HG03457 (cell line): ENCODE data around the gene MARCHF9.

Experiments used
- ATAC-seq: cut with Tn5 transposase; IDR thresholded peaks from one replicate; pipeline ENCODE4 v1.9.1; 2021; ENCODE audit warnings: moderate number of reproducible peaks; ENCODE audit not compliant: unreplicated experiment

The MARCHF9 gene

DNA sequence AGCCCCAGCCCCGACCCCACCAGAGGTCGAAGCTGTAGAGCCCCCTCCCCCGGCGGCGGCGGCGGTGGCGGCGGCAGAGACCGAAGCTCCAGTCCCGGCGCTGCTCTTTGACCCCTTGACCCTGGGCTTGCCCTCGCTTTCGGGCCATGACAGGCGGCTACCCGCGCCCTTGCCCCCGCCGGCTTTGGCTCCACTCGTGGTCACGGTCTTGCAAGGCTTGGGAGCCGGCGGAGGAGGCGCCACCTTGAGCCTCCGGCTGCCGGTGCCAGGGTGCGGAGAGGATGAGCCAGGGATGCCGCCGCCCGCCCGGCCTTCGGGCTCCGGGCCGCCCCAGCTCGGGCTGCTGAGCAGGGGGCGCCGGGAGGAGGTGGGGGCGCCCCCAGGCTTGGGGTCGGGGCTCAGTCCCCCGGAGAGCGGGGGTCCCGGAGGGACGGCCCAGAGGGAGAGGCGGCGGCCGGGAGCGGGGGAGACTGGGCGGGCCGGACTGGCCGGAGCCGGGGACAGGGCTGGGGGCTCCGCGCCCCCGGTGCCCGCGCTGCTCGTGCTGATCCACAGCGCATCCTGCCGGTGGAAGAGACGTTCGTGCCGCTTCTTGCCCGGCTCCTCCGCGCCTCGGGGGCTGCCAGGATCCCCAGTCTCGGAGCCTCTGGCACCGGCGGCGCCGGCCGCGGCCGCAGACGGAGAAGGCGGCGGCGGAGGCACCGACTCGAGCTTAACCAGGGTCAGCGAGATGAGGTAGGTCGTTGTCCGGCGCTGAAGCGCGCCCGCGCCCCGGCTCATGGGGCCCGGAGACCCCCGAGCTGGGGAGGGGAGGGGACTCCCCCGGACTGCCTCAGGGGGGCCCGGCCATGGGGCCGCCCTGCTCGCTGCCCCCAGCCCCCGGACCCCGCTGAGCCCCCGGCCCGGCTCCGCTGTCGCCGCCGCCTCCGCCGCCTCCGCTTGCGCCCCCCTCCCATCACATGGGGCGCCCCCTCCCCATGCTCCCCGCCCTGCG lies 17.1 kb upstream of the MARCHF9 start:
- ATAC-seq: no peak

DNA sequence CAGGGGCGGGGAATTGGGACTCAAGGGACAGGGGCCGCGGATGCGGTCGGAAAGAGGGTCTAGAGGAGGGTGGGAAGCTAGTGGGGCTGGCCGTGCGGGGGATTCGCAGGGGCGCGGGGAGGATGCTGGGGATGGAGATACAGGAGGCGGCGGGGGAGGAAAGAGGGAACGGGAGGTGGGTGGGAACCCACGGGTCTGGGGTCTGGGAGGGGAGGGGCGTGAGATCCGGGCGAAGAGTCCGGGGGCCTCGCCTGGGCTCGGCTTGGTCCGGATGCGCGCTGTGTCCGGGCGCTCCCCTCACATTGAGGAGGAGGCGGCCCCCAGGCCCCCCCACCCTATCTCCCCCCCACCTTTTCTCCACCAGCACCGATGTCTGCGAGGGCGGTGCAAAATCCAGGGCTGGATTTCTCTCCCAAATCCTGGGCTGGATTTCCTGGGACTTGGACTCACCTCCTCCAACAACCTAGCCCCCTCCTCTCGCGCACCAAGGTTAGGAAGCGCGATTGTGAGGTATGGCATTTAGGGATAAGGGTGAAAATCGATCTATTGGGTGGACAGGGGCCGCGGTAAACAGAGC lies 16.2 kb upstream of the MARCHF9 start, which contains the start of gene AGAP2:
TSS of gene AGAP2 (minus strand) at position 82 of the 577 bp plus-strand sequence. CDS start 496 bp downstream, outside the sequence.
- no peak for ATAC-seq

DNA sequence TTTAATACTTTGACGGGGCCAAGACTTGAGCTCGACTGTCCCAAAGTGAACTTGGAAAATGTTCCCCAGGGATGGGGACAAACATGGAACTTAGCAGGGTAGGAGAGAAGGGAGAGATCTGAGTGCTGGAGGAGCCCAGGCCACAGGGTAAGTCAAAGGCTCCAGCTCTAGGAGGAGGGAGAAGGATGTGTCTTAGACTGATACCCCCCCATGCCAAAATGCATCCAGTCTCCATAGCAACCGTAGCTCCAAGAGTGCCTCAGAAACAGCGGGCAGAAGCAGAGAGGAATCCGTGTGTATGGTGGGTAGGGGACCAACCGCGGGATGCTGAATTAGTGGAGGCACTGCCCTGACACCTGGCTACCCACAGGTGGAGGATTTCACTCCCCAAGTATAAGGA lies 15.5 kb upstream of the MARCHF9 start:
- ATAC-seq: no peak

DNA sequence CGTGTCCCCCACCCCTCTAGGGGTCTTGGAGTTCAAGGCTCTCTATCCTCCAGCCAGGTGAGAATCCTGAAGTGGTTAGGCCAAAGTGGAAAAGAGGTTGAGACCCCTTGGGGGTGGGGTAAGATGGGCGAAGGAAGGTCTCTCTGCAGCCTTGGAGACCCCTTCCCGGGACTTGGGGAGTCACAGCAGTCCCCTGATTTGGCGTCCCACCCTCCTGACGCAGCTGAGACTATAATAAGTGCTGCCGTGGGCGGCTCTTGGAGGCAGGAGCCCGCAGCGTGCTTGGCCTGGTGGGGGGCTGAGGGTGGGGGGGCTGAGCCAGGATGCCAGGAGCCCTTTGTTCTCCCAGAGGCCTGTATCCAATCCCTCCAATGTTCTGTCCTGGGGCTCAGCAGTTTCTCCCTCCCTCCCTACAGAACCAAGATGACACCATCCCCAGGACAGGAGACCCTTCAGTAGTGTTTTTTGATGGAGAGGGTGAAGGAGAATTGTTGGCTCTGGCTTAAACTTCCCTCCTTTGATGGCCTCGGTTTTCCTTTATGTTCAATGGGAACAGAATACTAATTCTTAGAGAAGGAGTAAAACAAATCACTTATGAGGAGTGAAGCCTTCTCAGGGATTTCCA lies 14.9 kb upstream of the MARCHF9 start:
- no peak for ATAC-seq

DNA sequence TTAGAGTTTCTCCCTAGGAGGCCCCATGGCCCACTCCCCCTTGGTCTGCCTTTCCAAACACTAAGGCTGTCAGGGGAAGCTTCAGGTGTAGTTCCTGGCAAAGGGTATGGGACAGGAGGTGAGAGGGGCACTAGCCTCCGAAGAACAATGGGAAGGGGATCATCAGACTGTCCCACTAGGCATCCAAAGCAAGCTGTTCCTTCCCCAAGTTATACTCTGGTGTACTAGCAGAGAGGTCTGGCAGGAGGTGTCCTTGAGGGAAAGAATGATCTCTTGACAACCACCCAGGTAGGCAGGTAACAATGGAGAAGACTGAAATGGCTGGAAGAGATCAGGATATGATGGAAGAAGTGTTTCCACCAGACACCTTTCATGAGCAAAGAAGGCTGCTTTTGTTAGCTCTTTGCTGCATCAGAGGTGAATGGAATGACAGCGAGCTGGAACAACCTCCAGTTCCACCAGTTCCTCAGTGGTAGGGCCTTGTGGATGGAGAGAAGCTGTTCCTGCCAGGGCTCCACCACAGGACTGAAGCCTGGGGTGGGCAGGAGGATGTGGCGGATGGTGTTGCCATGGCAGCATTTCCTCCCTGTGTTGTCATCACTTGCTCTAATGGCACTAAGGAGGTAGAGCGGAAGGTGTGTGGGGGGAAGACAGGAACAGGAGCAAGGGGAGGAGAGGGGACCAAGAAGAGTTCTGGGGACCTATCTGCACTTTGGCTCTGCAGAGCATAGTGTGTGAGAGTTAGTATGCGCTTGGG lies 14.1 kb upstream of the MARCHF9 start:
- ATAC-seq: peak; percentile 41

DNA sequence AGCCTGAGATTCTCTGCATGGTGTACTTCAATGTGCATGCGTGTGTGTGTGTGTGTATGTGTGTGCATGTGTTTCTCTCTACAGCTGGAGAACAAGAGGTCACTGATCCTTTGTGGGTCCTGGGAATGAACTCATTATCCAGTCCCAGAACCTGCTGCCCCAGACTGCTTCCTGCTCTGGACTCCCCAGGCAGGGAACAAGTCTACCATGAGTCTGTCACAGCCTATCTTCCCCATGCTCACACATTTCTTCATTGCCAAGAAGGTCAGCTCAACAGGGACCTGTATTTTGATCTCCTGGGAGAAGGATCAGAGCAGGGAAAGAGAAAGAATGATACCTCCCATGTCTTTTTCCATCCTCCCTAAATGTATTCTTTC lies 13.5 kb upstream of the MARCHF9 start:
- no peak for ATAC-seq

DNA sequence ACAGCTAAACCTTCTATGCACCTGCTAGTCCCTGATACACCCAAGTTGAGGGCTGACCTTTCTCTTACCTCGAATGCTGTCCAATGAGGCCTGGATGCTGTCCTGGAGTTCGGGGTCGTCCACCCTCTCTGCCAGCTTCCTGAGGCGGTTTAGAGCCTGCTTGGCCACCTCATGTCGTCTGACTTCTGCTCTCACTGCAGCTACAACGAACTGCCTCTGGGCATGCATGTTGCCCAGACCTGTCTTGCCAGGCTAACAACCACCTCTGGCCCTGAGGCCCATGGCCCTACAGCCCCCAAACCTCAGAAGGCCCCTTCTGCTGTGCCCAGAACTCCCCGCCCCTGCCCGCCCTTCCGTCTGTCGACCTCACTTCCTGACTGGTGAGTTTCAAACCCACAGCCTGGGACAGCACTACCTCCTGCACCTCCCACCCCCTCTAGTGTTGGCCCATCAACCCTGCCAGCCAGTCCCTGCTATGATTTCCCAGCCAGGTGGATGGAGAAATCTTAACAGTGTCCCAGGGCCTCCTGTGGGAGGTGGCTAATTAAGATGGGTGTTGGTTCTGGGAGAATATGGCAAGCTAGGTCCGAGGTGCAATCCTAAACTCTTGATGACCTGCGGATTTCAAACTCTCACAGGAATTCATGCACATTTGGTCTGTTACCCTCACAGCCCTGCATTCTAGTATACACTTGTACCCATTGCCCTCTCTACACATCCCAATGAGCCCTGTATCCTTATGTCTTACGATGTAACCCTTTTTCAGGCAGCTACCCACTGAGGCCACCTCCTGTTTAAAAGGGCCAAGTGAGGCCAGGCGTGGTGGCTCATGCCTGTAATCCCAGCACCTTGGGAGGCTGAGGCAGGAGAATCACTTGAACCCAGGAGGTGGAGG lies 12.8 kb upstream of the MARCHF9 start:
- peak; percentile 51 for ATAC-seq

DNA sequence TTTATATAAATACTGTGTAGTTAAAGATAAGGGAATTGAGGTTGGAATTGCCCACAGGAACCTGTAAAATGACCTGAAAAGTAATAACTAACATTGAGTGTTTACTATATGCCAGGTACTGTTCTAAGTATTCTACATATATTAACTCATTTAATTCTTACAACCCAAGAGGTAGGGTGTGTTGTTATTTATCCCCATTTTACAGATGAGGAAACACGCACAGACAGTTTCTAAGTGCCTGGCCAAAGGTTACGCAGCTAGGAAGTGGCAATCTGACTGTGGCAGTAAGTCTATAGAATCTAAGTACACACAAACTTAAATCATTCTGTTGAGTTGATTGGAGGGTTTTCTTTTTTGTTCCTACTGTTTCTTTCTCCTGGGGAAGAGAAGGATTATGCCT lies 11.1 kb upstream of the MARCHF9 start:
- ATAC-seq: no peak

DNA sequence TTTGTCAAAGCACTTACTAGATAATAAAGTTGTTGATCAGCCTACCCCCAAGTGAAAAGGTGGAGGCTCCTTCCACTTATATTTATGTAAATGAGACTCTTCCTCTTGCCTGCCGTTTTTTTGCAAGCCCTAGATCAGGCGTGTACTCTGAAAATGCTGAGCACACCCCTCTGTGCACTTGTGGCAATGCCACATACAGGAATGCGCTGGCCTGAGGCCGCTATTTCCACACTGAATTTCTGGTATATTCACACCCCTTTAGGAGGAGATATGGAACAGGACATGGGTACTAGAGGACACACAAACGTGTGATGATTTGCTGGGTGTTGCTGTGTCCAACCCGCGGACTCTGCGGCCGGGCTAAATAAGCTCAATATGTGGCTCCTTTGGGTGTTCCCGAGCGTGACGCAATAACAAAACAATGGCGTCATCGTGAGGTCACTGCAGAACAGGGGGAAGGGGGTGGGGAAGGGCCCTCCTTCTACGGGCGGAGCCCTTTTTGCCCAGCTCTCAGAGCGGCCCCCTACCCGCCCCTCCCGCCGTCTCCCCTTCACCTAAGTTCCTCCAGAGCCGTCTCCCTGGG lies 10.6 kb upstream of the MARCHF9 start:
- peak; percentile 32 for ATAC-seq

DNA sequence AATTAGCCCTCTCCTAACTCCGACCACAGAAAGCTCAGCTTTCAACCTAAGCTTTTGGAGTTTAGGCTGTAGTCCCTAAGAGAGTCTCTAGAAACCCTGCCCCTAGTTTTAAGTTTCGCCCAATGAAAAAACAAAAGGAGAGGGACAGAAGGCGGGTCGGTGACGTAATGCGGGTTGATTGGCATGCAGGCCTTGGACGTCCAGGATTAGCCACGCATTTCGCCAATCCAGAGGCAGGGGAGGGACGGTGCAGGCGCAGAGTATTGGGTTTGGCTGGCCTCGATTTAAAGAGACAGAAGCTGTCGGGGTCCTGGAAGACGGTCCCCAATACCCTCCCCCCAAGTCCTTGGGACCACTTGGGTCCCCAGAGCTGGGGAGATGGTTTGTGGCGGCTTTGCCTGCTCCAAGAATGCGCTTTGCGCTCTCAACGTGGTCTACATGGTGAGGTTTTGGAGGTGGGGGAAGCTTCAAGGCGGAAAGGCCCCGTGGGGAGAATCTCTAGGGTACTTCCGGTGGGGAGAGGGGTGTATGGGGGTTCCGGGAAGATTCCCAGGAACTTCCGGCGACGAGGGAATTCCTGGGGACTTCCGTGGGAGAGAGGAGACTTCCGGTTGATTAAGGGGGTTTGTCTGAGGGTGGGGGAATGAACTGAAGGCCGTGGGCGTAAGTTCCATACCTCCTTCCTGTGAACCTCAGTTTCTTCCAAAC lies 10.0 kb upstream of the MARCHF9 start, which contains the start of gene TSPAN31:
TSS of gene TSPAN31 (plus strand) at position 263 of the 708 bp plus-strand sequence. CDS start at position 379, 116 bp downstream.
- ATAC-seq: peak; percentile 66

DNA sequence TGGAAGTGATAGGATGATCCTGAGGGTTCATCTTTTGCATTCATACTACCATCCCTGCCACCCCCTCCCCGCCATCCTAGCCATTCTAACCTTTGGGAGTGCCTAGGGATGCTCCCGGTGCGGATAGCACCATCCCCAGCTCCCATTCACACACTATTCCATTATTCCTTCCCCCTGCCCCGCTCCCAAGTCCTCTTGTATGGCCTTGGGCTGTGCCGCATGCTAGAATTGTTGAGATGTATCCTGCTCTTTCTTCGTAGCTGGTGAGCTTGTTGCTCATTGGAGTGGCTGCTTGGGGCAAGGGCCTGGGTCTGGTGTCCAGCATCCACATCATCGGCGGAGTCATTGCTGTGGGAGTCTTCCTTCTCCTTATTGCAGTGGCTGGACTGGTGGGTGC lies 9.4 kb upstream of the MARCHF9 start:
- ATAC-seq: no peak

DNA sequence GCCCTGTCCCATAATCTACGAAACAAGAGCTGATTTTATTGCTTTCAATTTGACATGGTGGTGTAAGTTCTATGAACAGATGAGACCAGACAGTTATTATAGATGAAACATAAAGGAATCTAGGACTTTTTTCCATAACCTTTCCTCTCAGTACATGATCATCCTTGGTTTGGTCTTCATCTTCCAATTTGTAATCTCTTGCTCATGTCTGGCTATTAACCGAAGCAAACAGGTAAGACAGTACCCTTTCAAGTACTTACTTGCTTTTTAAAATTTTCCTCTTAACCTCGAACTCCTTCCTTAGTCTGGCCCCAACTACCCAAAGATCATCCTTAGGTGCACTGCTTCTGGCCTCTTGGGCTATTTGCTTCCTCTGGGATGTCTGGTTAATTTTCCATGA lies 8.9 kb upstream of the MARCHF9 start:
- ATAC-seq: no peak

DNA sequence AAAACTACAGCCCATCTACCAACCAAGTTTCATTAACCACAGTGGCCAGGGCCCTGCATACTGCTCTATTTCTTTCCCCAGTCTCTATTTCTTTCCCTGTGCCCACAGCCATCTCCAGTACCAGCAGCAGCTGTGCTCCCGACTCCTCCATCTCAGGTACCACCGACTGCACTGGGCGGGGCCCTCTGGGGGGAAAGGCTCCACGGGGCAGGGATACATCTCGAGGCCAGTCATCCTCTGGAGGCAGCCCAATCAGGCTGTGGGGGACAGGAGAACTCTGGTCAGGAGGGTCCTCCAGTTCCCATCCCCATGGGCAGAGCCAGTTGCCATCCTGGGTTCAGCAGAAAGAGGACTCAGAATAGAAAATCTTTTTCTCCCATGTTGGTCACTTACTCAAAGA lies 5.8 kb upstream of the MARCHF9 start:
- ATAC-seq: no peak

DNA sequence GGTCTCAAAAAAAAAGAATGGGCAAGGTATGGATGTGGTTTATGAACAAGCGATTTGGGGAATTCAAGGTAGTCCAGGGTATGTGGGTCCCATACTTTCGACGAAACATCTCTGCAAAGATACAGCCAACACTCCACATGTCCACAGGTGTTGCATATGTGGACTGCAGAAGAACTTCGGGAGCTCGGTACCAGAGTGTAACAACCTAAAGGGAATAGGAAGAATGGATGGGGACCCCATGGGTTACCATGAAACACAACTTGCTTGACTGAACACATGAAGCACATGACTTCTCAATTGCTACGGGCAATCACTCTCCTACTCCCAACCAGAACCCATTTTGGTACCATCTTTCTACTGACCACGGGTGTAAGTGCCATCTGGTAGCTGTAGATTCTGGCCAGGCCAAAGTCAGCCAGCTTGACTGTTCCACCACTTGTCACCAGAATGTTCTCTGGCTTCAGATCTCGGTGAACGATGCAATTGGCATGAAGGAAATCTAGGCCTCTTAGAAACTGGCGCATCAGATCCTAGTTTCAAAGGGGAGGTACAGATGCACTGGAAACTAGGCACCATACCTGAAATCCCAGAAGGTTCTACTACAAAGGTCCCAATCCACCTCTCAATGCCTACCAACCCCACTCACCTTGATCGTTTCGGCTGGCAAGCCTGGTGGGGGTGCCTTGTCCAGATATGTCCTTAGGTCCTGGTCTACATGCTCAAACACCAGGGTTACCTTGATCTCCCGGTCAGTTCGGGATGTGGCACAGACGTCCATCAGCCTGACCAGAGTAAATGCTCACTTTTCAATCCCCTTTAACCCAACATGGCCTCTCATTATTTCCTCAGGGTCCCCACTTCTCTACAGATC lies 4.1 kb upstream of the MARCHF9 start:
- ATAC-seq: no peak

DNA sequence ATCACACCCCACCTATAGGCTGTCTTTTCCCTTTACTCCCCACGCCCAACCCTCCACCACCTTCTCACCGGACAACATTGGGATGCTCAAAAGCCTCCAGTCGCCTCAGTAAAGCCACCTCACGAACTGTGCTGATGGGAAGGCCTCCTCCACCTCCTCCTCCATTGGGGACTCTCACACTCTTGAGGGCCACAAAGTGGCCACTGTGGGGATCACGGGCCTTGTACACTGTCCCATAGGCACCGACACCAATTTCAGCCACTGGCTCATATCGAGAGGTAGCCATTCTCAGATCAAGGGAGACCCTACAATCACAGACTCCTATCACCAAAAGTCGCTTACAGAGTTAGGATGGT lies 3.5 kb upstream of the MARCHF9 start:
- ATAC-seq: no peak

DNA sequence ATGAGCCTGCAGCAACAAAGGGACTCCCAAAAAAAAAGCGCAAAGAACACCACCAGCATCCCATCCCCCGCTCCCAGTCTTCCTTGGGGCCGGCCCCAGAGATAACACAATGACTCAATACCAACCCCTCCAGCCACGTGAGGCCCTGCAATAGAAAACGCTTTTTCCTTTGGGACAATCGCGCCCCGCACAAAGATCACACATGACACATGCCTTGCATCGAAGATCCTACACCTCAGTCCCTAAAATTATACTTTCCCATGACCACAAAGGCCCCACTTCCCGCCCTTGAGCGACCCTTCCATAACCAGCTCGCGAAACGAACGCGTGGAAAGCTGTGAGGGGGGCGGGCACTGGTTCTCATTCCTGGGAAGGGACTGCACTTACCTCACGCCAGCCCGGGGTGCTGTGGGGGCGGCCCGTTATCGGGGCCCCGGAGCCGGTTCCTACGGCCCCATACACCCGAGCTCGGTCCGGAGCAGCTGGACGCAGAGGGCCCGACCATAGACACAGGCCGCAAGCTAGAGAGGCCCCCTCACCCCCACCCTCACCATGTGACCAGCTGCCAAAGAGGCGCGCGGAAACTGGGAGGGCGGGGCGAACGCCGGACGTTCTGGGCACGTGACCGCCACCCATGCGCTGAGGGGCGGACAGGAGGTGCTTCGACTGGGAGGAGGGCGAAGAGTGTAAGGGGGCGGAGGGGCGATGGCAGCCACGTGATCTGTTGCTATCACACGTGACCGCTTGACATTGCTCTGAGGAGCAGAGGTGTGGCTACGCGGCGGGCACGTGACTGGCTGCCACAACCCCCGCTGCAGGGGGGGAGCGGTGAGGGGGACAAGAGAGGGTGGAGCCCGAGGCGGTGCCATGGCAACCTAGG lies 2.9 kb upstream of the MARCHF9 start, which contains the start of gene CDK4:
TSS of gene CDK4 (minus strand) at position 523 of the 880 bp plus-strand sequence. CDS start 593 bp downstream, outside the sequence.
- peak; percentile 60 for ATAC-seq

DNA sequence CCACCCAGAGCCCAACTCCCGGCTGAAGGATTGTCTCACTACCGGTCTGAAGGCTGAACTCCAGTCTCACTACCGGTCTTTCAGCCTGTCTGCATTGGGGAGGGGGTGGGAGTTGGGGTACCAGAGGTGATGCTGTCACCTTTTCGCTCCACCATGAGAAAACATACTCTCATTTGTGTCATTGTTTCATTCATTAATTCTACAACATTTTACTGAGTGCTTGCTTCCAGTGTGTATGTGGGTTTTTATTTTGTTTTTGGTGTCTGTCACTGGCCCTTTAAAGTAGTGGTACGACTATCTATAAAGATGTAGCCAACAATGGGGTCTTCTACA lies 2.3 kb upstream of the MARCHF9 start:
- ATAC-seq: no peak
